HEK293T (cell line): ENCODE results near the gene AKAP9.

ENCODE experiments used
- CTCF ChIA-PET: fragments of 350-600 bp; formaldehyde crosslinking; extraction: SDS; loops from one replicate; lab custom pipeline; 2021; ENCODE audit warnings: antibody characterized with exemption, inconsistent platforms; lab: Yijun Ruan, JAX
- POLR2A ChIA-PET: fragments of 350-600 bp; formaldehyde crosslinking; extraction: SDS; loops from one replicate; lab custom pipeline; 2020; ENCODE audit warnings: antibody characterized with exemption, inconsistent platforms; lab: Yijun Ruan, JAX
- DNase-seq: peaks from one replicate; pipeline ENCODE4 v3.0.0; 2012; ENCODE audit warnings: mixed read lengths; ENCODE audit errors: extremely low spot score
- ARNT ChIP-seq: fragments of 450-650 bp; IDR thresholded peaks from 2 replicates; pipeline ENCODE4 v1.6.1; 2017; ENCODE audit warnings: mild to moderate bottlenecking
- BHLHE40 ChIP-seq: fragments of 450-650 bp; IDR thresholded peaks from 2 replicates; pipeline ENCODE4 v1.6.1; 2016; ENCODE audit warnings: mild to moderate bottlenecking, moderate library complexity, borderline replicate concordance
- CTBP1 ChIP-seq: fragments of 450-650 bp; IDR thresholded peaks from 2 replicates; pipeline ENCODE4 v1.6.1; 2016; ENCODE audit warnings: borderline replicate concordance
- ELF4 ChIP-seq: fragments of 450-650 bp; IDR thresholded peaks from 2 replicates; pipeline ENCODE4 v1.6.1; 2017; ENCODE audit warnings: antibody characterized with exemption
- FOXA1 ChIP-seq: fragments of 450-650 bp; IDR thresholded peaks from 2 replicates; pipeline ENCODE4 v1.6.1; 2016; ENCODE audit warnings: mild to moderate bottlenecking
- FOXK2 ChIP-seq: fragments of 450-650 bp; IDR thresholded peaks from 2 replicates; pipeline ENCODE4 v1.6.1; 2016; ENCODE audit warnings: mild to moderate bottlenecking
- FOXM1 ChIP-seq: fragments of 450-650 bp; IDR thresholded peaks from 2 replicates; pipeline ENCODE4 v1.6.1; 2017; ENCODE audit warnings: mild to moderate bottlenecking, borderline replicate concordance
- HDGF ChIP-seq: fragments of 450-650 bp; IDR thresholded peaks from 2 replicates; pipeline ENCODE4 v1.6.1; 2017; ENCODE audit warnings: antibody characterized with exemption, borderline replicate concordance
- L3MBTL2 ChIP-seq: fragments of 450-650 bp; conservative IDR thresholded peaks from 2 replicates; pipeline ENCODE4 v1.6.1; 2016; ENCODE audit warnings: mild to moderate bottlenecking
- LEF1 ChIP-seq: fragments of 450-650 bp; IDR thresholded peaks from 2 replicates; pipeline ENCODE4 v1.6.1; 2017; ENCODE audit warnings: mild to moderate bottlenecking, borderline replicate concordance
- NFRKB ChIP-seq: fragments of 450-650 bp; IDR thresholded peaks from 2 replicates; pipeline ENCODE4 v1.6.1; 2016; ENCODE audit warnings: mild to moderate bottlenecking, moderate library complexity
- PKNOX1 ChIP-seq: fragments of 450-650 bp; IDR thresholded peaks from 2 replicates; pipeline ENCODE4 v1.6.1; 2016
- SP1 ChIP-seq: fragments of 450-650 bp; IDR thresholded peaks from 2 replicates; pipeline ENCODE4 v1.6.1; 2017
- SUZ12 ChIP-seq: fragments of 450-650 bp; IDR thresholded peaks from 2 replicates; pipeline ENCODE4 v1.6.1; 2016; ENCODE audit warnings: mild to moderate bottlenecking
- TARDBP ChIP-seq: fragments of 450-650 bp; IDR thresholded peaks from 2 replicates; pipeline ENCODE4 v1.6.1; 2016
- ZNF384 ChIP-seq: fragments of 450-650 bp; IDR thresholded peaks from 2 replicates; pipeline ENCODE4 v1.6.1; 2016

Gene AKAP9

GRCh38 chr7:91916051-91916440, 24.6 kb upstream of the AKAP9 start:
- CTCF ChIA-PET, result interaction anchor here (0.9 kb wide), 1 partner anchor 35 kb away, joined by 3 read pairs; the partner anchor contains the start of gene MTERF1
- POLR2A ChIA-PET, result interaction anchor here (1.1 kb wide), 1 partner anchor 25 kb away, joined by 5 read pairs; the partner anchor contains the start of gene AKAP9
- no peak for DNase-seq
- TF ChIP-seq TARDBP, result no peak

GRCh38 chr7:91918356-91918755, 22.3 kb upstream of the AKAP9 start:
- no peak for DNase-seq
- ChIA-PET POLR2A (no interaction called here), CTCF (interaction anchor here (0.6 kb wide), 1 partner anchor 24 kb away, joined by 3 read pairs; no protein-coding TSS in a partner anchor)
- TF ChIP-seq TARDBP (no peak), L3MBTL2 (no peak), CTBP1 (no peak), LEF1 (no peak), SP1 (no peak), FOXM1 (no peak), ELF4 (no peak), HDGF (no peak)

GRCh38 chr7:91922857-91923256, 17.8 kb upstream of the AKAP9 start:
- TF ChIP-seq FOXA1 (no peak), BHLHE40 (no peak), ELF4 (no peak), L3MBTL2 (no peak), CTBP1 (no peak), PKNOX1 (no peak), ARNT (no peak), SP1 (no peak), ZNF384 (no peak), TARDBP (no peak), SUZ12 (no peak), HDGF (no peak), LEF1 (no peak), FOXK2 (no peak), NFRKB (no peak), FOXM1 (no peak)
- ChIA-PET CTCF (no interaction called here), POLR2A (interaction anchor here (1.4 kb wide), 1 partner anchor 19 kb away, joined by 3 read pairs; no protein-coding TSS in a partner anchor)
- DNase-seq, result no peak

- CTCF ChIA-PET, result no interaction called here
- DNase-seq, result no peak
- no peak for TF ChIP-seq HDGF
- no peak for TF ChIP-seq CTBP1
- no peak for TF ChIP-seq PKNOX1
- no peak for TF ChIP-seq LEF1
- TF ChIP-seq FOXM1, result no peak
- TF ChIP-seq TARDBP, result no peak
- no peak for TF ChIP-seq FOXK2
- TF ChIP-seq ZNF384, result no peak
- TF ChIP-seq ELF4, result no peak
- TF ChIP-seq NFRKB, result no peak
- no peak for TF ChIP-seq ARNT
- TF ChIP-seq FOXA1, result no peak
- TF ChIP-seq BHLHE40, result no peak
- TF ChIP-seq SP1, result no peak
- TF ChIP-seq SUZ12, result no peak
- TF ChIP-seq L3MBTL2, result no peak
- POLR2A ChIA-PET, result no interaction called here
These were observed 12.8 kb upstream of the AKAP9 start for GRCh38 chr7:91927912-91928311.

GRCh38 chr7:91929463-91929862, 11.2 kb upstream of the AKAP9 start:
- ChIA-PET CTCF (no interaction called here), POLR2A (no interaction called here)
- DNase-seq, result no peak
- TF ChIP-seq NFRKB, result no peak
- TF ChIP-seq BHLHE40, result no peak
- no peak for TF ChIP-seq ARNT

GRCh38 chr7:91940171-91940570, 491 bp upstream of the AKAP9 start:
- ChIA-PET CTCF (interaction anchor here (1.1 to 3.5 kb wide), 2 partner anchors 59 to 62 kb away, joined by 3 to 10 read pairs; partner anchors contain the start of gene MTERF1), POLR2A (interaction anchor here (0.8 to 3.8 kb wide), 9 partner anchors 17 to 195 kb away, joined by 3 to 17 read pairs (median 4); partner anchors contain the start of genes CYP51A1 and MTERF1)
- TF ChIP-seq BHLHE40 (no peak), FOXM1 (no peak), FOXA1 (no peak), NFRKB (no peak), CTBP1 (no peak)
- peak; percentile 48 for DNase-seq

- CTCF ChIA-PET, result interaction anchor here (0.7 to 3.5 kb wide), 3 partner anchors 24 to 68 kb away, joined by 3 to 10 read pairs (median 4); partner anchors contain the start of gene MTERF1
- peak; percentile 21 for DNase-seq
These were observed 788 bp downstream of the AKAP9 start for GRCh38 chr7:91941450-91941849.

More at GRCh38 chr7:91941450-91941849, 788 bp downstream of the AKAP9 start:
- TF ChIP-seq SUZ12, result no peak
- peak; percentile 69 for TF ChIP-seq PKNOX1
- no peak for TF ChIP-seq FOXK2
- POLR2A ChIA-PET, result interaction anchor here (0.8 to 3.8 kb wide), 10 partner anchors 14 to 507 kb away, joined by 3 to 17 read pairs (median 4); partner anchors contain the start of gene MTERF1
